HFFc6 (cell line): ENCODE measurements around the gene KCNH8. TPM values are rescaled to one million over a fixed set of nuclear protein-coding genes. Genes with fewer than 3 reads are reported as not detected.

Source experiments
- DNase-seq: peaks from one replicate; pipeline ENCODE4 v3.0.0-alpha.2; 2018
- H3K27ac Mint-ChIP-seq: 2 replicates; pipeline ENCODE4 v1.8.0; 2020; ENCODE audit warnings: mild to moderate bottlenecking, mixed read lengths
- H3K27me3 Mint-ChIP-seq: 2 replicates; pipeline ENCODE4 v1.8.0; 2021; ENCODE audit warnings: mild to moderate bottlenecking, moderate library complexity, mixed read lengths; ENCODE audit not compliant: insufficient read depth
- H3K36me3 Mint-ChIP-seq: 2 replicates; pipeline ENCODE4 v1.8.0; 2021; ENCODE audit warnings: low read depth, mixed read lengths
- H3K4me1 Mint-ChIP-seq: 2 replicates; pipeline ENCODE4 v1.8.0; 2020; ENCODE audit warnings: low read depth, mixed read lengths
- H3K4me3 Mint-ChIP-seq: 2 replicates; pipeline ENCODE4 v1.8.0; 2020; ENCODE audit warnings: mild to moderate bottlenecking, moderate library complexity, mixed read lengths
- H3K9me3 Mint-ChIP-seq: 2 replicates; pipeline ENCODE4 v1.8.0; 2020; ENCODE audit warnings: mild to moderate bottlenecking, mixed read lengths
- microRNA-seq: library from miRNA; unstranded; fragments of <30 nt; microRNA quantifications from one replicate; pipeline ENCODE4, GENCODE V29; 2019
- total RNA-seq, 6 experiments: library from RNA; stranded (reverse); fragmentation: NEBNext Ultra II Directional; extraction: Animal tissue kit (Norgen Biotek cat#: 25700); gene quantifications; 2 replicates in 1 of 6; 3 replicates in 5 of 6; pipeline ENCODE4 v1.2.3, GENCODE V29; 2021
- TF ChIP-seq, protein P1 (sequence below): fragments of 200-600 bp; sonication (generic); IDR thresholded peaks from 2 replicates; pipeline ENCODE4 v1.5.0; 2021; ENCODE audit warnings: antibody characterized with exemption, mild to moderate bottlenecking

KCNH8 gene
- total RNA-seq, 6 experiments from 2014 or later, result not detected

- TF ChIP-seq, protein P1, sequence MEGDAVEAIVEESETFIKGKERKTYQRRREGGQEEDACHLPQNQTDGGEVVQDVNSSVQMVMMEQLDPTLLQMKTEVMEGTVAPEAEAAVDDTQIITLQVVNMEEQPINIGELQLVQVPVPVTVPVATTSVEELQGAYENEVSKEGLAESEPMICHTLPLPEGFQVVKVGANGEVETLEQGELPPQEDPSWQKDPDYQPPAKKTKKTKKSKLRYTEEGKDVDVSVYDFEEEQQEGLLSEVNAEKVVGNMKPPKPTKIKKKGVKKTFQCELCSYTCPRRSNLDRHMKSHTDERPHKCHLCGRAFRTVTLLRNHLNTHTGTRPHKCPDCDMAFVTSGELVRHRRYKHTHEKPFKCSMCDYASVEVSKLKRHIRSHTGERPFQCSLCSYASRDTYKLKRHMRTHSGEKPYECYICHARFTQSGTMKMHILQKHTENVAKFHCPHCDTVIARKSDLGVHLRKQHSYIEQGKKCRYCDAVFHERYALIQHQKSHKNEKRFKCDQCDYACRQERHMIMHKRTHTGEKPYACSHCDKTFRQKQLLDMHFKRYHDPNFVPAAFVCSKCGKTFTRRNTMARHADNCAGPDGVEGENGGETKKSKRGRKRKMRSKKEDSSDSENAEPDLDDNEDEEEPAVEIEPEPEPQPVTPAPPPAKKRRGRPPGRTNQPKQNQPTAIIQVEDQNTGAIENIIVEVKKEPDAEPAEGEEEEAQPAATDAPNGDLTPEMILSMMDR, result no peak
- Mint-ChIP-seq H3K36me3 (0 out of 2 replicates have a peak, but pooled peaks cover 6% of the 10 kb centered on the region), H3K4me1 (no peaks in the 10 kb centered on the region), H3K4me3 (no peak overlapping the region), H3K9me3 (peaks cover 52% of the 10 kb centered on the region), H3K27me3 (no peaks in the 10 kb centered on the region), H3K27ac (no peak overlapping the region)
- no peak for DNase-seq
Measured at GRCh38 chr3:19547665-19548464, 399.6 kb downstream of the KCNH8 start.

- Mint-ChIP-seq H3K4me1 (no peaks in the 10 kb centered on the region), H3K4me3 (no peak overlapping the region), H3K27me3 (no peaks in the 10 kb centered on the region), H3K36me3 (no peaks in the 10 kb centered on the region), H3K27ac (no peak overlapping the region), H3K9me3 (peaks cover 46% of the 10 kb centered on the region)
- TF ChIP-seq, protein P1, result no peak
- DNase-seq, result no peak
Measured at GRCh38 chr3:19559724-19560442, 411.6 kb downstream of the KCNH8 start.

- TF ChIP-seq, protein P1, result no peak
- H3K4me3 Mint-ChIP-seq, result no peak overlapping the region
- no peaks in the 10 kb centered on the region for H3K4me1 Mint-ChIP-seq
- H3K9me3 Mint-ChIP-seq, result peaks cover 29% of the 10 kb centered on the region
- no peak overlapping the region for H3K27ac Mint-ChIP-seq
- H3K36me3 Mint-ChIP-seq, result no peaks in the 10 kb centered on the region; the same call in 1 of the 2 replicates
- DNase-seq, result no peak
- H3K27me3 Mint-ChIP-seq, result no peaks in the 10 kb centered on the region; the same call in 1 of the 2 replicates
Measured at GRCh38 chr3:19573644-19574043, 425.3 kb downstream of the KCNH8 start.

DNA sequence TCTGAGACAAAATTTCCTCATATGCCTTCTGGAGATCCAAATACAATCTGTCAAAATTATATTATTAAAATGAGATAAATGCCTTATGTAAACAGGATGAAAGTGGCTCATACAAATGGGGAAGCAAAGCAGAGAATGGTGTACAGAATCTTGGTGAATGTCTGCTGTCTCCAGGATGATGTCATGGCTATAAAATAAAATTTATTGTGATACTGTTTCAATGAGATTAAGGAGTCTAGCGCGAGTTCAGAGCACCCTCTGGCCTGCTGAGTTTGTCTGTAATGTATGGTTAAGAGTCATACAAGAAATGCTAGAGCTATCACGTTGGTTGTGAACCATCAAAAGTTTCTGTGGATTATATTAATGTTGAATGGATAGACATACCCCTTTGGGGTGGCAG lies 426.0 kb downstream of the KCNH8 start:
- no peak overlapping the region for H3K4me3 Mint-ChIP-seq
- H3K9me3 Mint-ChIP-seq, result peaks cover 35% of the 10 kb centered on the region
- no peaks in the 10 kb centered on the region for H3K4me1 Mint-ChIP-seq
- no peak for DNase-seq
- H3K27me3 Mint-ChIP-seq, result no peaks in the 10 kb centered on the region; the same call in 1 of the 2 replicates
- TF ChIP-seq, protein P1, result no peak
- H3K27ac Mint-ChIP-seq, result no peak overlapping the region
- no peaks in the 10 kb centered on the region; the same call in 1 of the 2 replicates for H3K36me3 Mint-ChIP-seq

GRCh38 chr3:19576343-19576742 lies 428.0 kb downstream of the KCNH8 start:
- H3K4me1 Mint-ChIP-seq, result no peaks in the 10 kb centered on the region
- no peak overlapping the region for H3K4me3 Mint-ChIP-seq
- TF ChIP-seq, protein P1, result no peak
- H3K36me3 Mint-ChIP-seq, result no peaks in the 10 kb centered on the region; the same call in 1 of the 2 replicates
- no peak for DNase-seq
- peaks cover 49% of the 10 kb centered on the region for H3K9me3 Mint-ChIP-seq
- H3K27me3 Mint-ChIP-seq, result no peaks in the 10 kb centered on the region; the same call in 1 of the 2 replicates
- no peak overlapping the region for H3K27ac Mint-ChIP-seq

Small RNA genes within 50 kb of the gene (microRNA-seq; reads per million reads assigned to microRNA genes)
- gene MIR4791, result not detected
